ENCODE measurements around the gene GFRA4.

Gene GFRA4

GRCh38 chr20:3635346-3635745, 27.9 kb downstream of the GFRA4 start:
- TF ChIP-seq, protein P1, sequence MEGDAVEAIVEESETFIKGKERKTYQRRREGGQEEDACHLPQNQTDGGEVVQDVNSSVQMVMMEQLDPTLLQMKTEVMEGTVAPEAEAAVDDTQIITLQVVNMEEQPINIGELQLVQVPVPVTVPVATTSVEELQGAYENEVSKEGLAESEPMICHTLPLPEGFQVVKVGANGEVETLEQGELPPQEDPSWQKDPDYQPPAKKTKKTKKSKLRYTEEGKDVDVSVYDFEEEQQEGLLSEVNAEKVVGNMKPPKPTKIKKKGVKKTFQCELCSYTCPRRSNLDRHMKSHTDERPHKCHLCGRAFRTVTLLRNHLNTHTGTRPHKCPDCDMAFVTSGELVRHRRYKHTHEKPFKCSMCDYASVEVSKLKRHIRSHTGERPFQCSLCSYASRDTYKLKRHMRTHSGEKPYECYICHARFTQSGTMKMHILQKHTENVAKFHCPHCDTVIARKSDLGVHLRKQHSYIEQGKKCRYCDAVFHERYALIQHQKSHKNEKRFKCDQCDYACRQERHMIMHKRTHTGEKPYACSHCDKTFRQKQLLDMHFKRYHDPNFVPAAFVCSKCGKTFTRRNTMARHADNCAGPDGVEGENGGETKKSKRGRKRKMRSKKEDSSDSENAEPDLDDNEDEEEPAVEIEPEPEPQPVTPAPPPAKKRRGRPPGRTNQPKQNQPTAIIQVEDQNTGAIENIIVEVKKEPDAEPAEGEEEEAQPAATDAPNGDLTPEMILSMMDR (IDR thresholded peaks at IDR 0.05), result no peak
- no peaks in the 10 kb centered on the region for H3K27me3 ChIP-seq (ENCODE audit: control insufficient read depth, insufficient read depth, low read length)
- H3K9ac ChIP-seq, result no peak overlapping the region
- no peaks in the 10 kb centered on the region for H3K36me3 ChIP-seq (ENCODE audit: control insufficient read depth, insufficient read depth, low read length)
- no peak overlapping the region for H3K27ac ChIP-seq
- no peaks in the 10 kb centered on the region for H3K9me3 ChIP-seq (ENCODE audit: control insufficient read depth, low read length)
- no peaks in the 10 kb centered on the region for H3K79me2 ChIP-seq
- H3K4me2 ChIP-seq (ENCODE audit: low read length), result no peak overlapping the region
- no peak overlapping the region for H3K4me3 ChIP-seq (ENCODE audit: low read depth, low read length)
- peaks cover 8% of the 10 kb centered on the region for H3K4me1 ChIP-seq
- no peak overlapping the region for H2AFZ ChIP-seq

DNA sequence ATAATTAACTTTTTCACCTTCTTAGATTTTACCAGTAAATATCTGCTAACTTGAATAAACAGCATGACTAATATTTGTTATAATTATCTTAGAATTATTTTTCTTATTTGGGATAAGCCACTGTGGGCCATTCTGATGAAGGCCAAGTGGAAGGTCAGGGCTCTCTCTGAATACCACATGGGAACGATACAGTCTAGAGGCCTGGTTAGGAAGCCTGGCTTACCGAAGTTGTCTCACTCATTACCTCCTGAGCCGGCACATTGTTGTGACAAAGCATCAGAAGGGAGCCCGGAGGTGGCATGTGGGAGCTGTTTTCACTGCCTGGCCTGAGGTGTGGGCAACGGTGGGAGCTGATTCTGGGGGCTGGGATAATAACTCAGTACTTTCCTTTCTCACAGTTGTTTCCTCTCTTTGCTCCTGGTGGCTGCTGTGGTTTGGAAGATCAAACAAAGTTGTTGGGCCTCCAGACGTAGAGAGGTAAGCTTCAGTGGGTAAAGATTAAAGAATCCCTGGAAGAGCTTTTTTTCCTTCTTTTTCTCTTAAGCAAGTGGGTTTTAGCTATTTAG, 29.2 kb downstream of the GFRA4 start:
- Histone ChIP-seq H3K4me1 (peaks cover 8% of the 10 kb centered on the region), H3K9me3 (ENCODE audit: control insufficient read depth, low read length) (no peaks in the 10 kb centered on the region), H3K4me3 (ENCODE audit: low read depth, low read length) (no peak overlapping the region), H3K9ac (no peak overlapping the region), H3K36me3 (ENCODE audit: control insufficient read depth, insufficient read depth, low read length) (no peaks in the 10 kb centered on the region), H3K4me2 (ENCODE audit: low read length) (no peak overlapping the region), H3K27me3 (ENCODE audit: control insufficient read depth, insufficient read depth, low read length) (no peaks in the 10 kb centered on the region), H3K79me2 (no peaks in the 10 kb centered on the region), H3K27ac (no peak overlapping the region), H2AFZ (no peak overlapping the region)
- TF ChIP-seq, protein P1 (IDR thresholded peaks at IDR 0.05), result no peak

DNA sequence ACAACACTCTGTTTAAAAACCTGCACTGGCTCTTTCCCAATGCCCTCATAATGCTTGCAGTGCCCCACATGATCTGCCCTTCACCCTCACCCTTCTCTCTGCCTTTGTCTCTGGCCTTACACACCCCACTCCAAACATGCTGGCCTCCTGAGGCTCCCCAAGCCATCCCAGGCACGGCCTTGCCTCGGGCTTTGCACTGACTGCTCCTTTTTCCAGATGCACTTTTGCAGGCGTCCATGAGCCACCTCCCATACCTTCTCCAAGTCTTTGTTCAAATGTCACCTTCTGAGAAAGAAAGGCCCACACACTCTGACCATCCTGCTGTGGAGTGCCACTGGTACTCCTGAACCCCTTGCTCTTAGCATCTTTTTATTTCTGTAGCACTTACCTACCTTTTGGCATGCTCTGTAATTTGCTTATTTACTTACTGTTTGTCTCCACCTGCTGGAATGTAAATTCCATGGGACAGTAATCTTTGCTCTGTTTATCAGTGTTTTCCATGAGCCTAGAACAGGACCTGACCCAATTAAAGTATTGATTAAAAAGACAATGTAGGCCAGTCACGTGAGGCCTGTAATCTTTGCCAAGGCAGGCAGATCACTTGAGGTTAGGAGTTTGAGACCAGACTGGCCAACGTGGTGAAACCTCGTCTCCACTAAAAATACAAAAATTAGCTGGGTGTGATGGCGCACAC, 30.7 kb downstream of the GFRA4 start:
- Histone ChIP-seq H3K27ac (no peak overlapping the region), H3K9me3 (ENCODE audit: control insufficient read depth, low read length) (no peaks in the 10 kb centered on the region), H2AFZ (no peak overlapping the region), H3K36me3 (ENCODE audit: control insufficient read depth, insufficient read depth, low read length) (no peaks in the 10 kb centered on the region), H3K4me2 (ENCODE audit: low read length) (no peak overlapping the region), H3K27me3 (ENCODE audit: control insufficient read depth, insufficient read depth, low read length) (no peaks in the 10 kb centered on the region), H3K9ac (no peak overlapping the region), H3K79me2 (no peaks in the 10 kb centered on the region), H3K4me1 (peaks cover 8% of the 10 kb centered on the region), H3K4me3 (ENCODE audit: low read depth, low read length) (no peak overlapping the region)
- TF ChIP-seq, protein P1 (IDR thresholded peaks at IDR 0.05), result no peak

DNA sequence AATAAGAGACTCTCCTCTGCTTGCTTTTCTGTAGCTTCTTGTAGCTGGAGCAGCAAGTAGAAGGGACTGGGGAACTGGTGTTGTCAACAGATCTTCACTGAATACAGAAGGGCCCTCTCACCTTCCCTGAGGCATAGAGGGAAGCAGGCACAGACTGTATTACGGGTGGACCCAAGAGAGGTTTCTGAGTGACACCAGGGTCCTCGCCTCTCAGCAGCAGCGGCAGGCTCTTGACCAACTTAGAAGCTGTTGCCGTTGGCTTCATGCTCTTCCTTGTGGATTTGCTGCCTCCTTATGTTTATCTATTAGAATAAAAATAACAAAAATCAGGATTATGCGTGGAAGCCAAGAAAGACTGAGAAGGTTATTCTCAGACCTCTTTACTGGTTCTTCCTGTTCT, 31.7 kb downstream of the GFRA4 start:
- Histone ChIP-seq H3K9me3 (ENCODE audit: control insufficient read depth, low read length) (no peaks in the 10 kb centered on the region), H3K27ac (no peak overlapping the region), H3K4me2 (ENCODE audit: low read length) (no peak overlapping the region), H3K27me3 (ENCODE audit: control insufficient read depth, insufficient read depth, low read length) (no peaks in the 10 kb centered on the region), H3K9ac (no peak overlapping the region), H3K4me1 (peaks cover 8% of the 10 kb centered on the region), H3K36me3 (ENCODE audit: control insufficient read depth, insufficient read depth, low read length) (no peaks in the 10 kb centered on the region), H3K4me3 (ENCODE audit: low read depth, low read length) (no peak overlapping the region), H3K79me2 (no peaks in the 10 kb centered on the region), H2AFZ (no peak overlapping the region)
- TF ChIP-seq, protein P1 (IDR thresholded peaks at IDR 0.05), result no peak

GRCh38 chr20:3630429-3630828, 32.8 kb downstream of the GFRA4 start:
- no peak overlapping the region for H3K27ac ChIP-seq
- no peak overlapping the region for H3K4me3 ChIP-seq (ENCODE audit: low read depth, low read length)
- H3K27me3 ChIP-seq (ENCODE audit: control insufficient read depth, insufficient read depth, low read length), result no peaks in the 10 kb centered on the region
- no peak overlapping the region for H3K9ac ChIP-seq
- TF ChIP-seq, protein P1 (IDR thresholded peaks at IDR 0.05), result no peak
- no peak overlapping the region for H2AFZ ChIP-seq
- H3K36me3 ChIP-seq (ENCODE audit: control insufficient read depth, insufficient read depth, low read length), result no peaks in the 10 kb centered on the region
- H3K4me1 ChIP-seq, result peaks cover 8% of the 10 kb centered on the region
- H3K4me2 ChIP-seq (ENCODE audit: low read length), result no peak overlapping the region
- H3K79me2 ChIP-seq, result no peaks in the 10 kb centered on the region
- no peaks in the 10 kb centered on the region for H3K9me3 ChIP-seq (ENCODE audit: control insufficient read depth, low read length)

Data from parathyroid adenoma (tissue), 2 donors.